HepG2 (cell line): ENCODE results near the gene TPI1. TPM values are rescaled to one million over a fixed set of nuclear protein-coding genes. Genes with fewer than 3 reads are reported as not detected.

ENCODE experiments used
- AGO2 ChIP-seq: fragments of 200-400 bp; formaldehyde crosslinking; optimal IDR thresholded peaks from 2 replicates; pipeline ENCODE3; 2017; ENCODE audit warnings: mild to moderate bottlenecking, low read depth, low read length, moderate library complexity
- BORCS8-MEF2B ChIP-seq: sonication (generic); formaldehyde crosslinking; IDR thresholded peaks from 2 replicates; pipeline ENCODE4 v1.8.0; 2022; ENCODE audit warnings: mild to moderate bottlenecking, missing genetic modification reagents
- BRF2 ChIP-seq: sonication (generic); formaldehyde crosslinking; IDR thresholded peaks from 2 replicates; pipeline ENCODE4 v1.8.1; 2022; ENCODE audit warnings: mild to moderate bottlenecking, missing genetic modification reagents
- CHCHD3 ChIP-seq: sonication (generic); formaldehyde crosslinking; IDR thresholded peaks from 2 replicates; pipeline ENCODE4 v1.8.0; 2022; ENCODE audit warnings: mild to moderate bottlenecking, missing genetic modification reagents, moderate library complexity
- EED ChIP-seq: sonication (generic); formaldehyde crosslinking; IDR thresholded peaks from 2 replicates; pipeline ENCODE4 v1.5.0; 2020; ENCODE audit warnings: mild to moderate bottlenecking, missing genetic modification reagents
- ETV6 ChIP-seq: sonication (generic); formaldehyde crosslinking; conservative IDR thresholded peaks from 2 replicates; pipeline ENCODE4 v1.4.0; 2020; ENCODE audit warnings: missing genetic modification reagents
- FOXA3 ChIP-seq: IDR thresholded peaks from 2 replicates; pipeline ENCODE4 v1.6.1; 2016; ENCODE audit warnings: missing genetic modification reagents, missing compliant biosample characterization
- FOXM1 ChIP-seq: sonication (generic); formaldehyde crosslinking; IDR thresholded peaks from 2 replicates; pipeline ENCODE4 v1.5.0; 2020; ENCODE audit warnings: missing genetic modification reagents
- HDAC2 ChIP-seq: sonication (generic); formaldehyde crosslinking; IDR thresholded peaks from 2 replicates; pipeline ENCODE4 v1.4.0; 2020; ENCODE audit warnings: missing genetic modification reagents
- HOXD1 ChIP-seq: sonication (generic); formaldehyde crosslinking; IDR thresholded peaks from 2 replicates; pipeline ENCODE4 v1.5.0; 2020; ENCODE audit warnings: missing genetic modification reagents
- IRX3 ChIP-seq: sonication (generic); formaldehyde crosslinking; IDR thresholded peaks from 2 replicates; pipeline ENCODE4 v1.8.1; 2023; ENCODE audit warnings: mild to moderate bottlenecking, low read depth, missing genetic modification reagents, borderline replicate concordance
- MIER2 ChIP-seq: IDR thresholded peaks from 2 replicates; pipeline ENCODE4 v1.6.1; 2016; ENCODE audit warnings: missing biosample characterization, missing genetic modification reagents
- NRL ChIP-seq: sonication (generic); formaldehyde crosslinking; IDR thresholded peaks from 2 replicates; pipeline ENCODE4 v1.5.0; 2020; ENCODE audit warnings: missing genetic modification reagents, mild to moderate bottlenecking, moderate library complexity, borderline replicate concordance
- POGK ChIP-seq: sonication (generic); formaldehyde crosslinking; conservative IDR thresholded peaks from 2 replicates; pipeline ENCODE4 v1.8.0; 2022; ENCODE audit warnings: mild to moderate bottlenecking, moderate library complexity, missing genetic modification reagents
- POLR2G ChIP-seq: fragments of 200-400 bp; formaldehyde crosslinking; IDR thresholded peaks from 2 replicates; pipeline ENCODE4 v1.6.1; 2018; ENCODE audit warnings: mild to moderate bottlenecking, low read depth, low read length, moderate library complexity
- RAD51 ChIP-seq: fragments of 450-650 bp; IDR thresholded peaks from 2 replicates; pipeline ENCODE4 v1.6.1; 2016; ENCODE audit warnings: borderline replicate concordance
- RFX3 ChIP-seq: IDR thresholded peaks from 2 replicates; pipeline ENCODE4 v1.6.1; 2016; ENCODE audit warnings: missing biosample characterization, missing genetic modification reagents
- SMAD1 ChIP-seq: sonication (generic); formaldehyde crosslinking; IDR thresholded peaks from 2 replicates; pipeline ENCODE4 v1.4.0; 2020; ENCODE audit warnings: missing genetic modification reagents, low read depth, mild to moderate bottlenecking, borderline replicate concordance
- SOX5 ChIP-seq: IDR thresholded peaks from 2 replicates; pipeline ENCODE4 v1.6.1; 2016; ENCODE audit warnings: borderline replicate concordance
- SP2 ChIP-seq: sonication (generic); formaldehyde crosslinking; IDR thresholded peaks from 2 replicates; pipeline ENCODE4 v1.5.1; 2020; ENCODE audit warnings: mild to moderate bottlenecking, missing genetic modification reagents
- SRY ChIP-seq: sonication (generic); formaldehyde crosslinking; IDR thresholded peaks from 2 replicates; pipeline ENCODE4 v1.8.0; 2022; ENCODE audit warnings: mild to moderate bottlenecking, missing genetic modification reagents
- TBP ChIP-seq: sonication (generic); formaldehyde crosslinking; IDR thresholded peaks from 2 replicates; pipeline ENCODE4 v1.5.0; 2020; ENCODE audit warnings: missing genetic modification reagents
- TOE1 ChIP-seq: sonication (generic); formaldehyde crosslinking; IDR thresholded peaks from 2 replicates; pipeline ENCODE4 v1.4.0; 2020; ENCODE audit warnings: mild to moderate bottlenecking, missing genetic modification reagents
- XBP1 ChIP-seq: sonication (generic); formaldehyde crosslinking; IDR thresholded peaks from 2 replicates; pipeline ENCODE4 v1.5.0; 2020; ENCODE audit warnings: missing genetic modification reagents
- YEATS4 ChIP-seq: sonication (generic); formaldehyde crosslinking; IDR thresholded peaks from 2 replicates; pipeline ENCODE4 v1.4.0; 2020; ENCODE audit warnings: missing genetic modification reagents, borderline replicate concordance
- ZNF207 ChIP-seq: fragments of 450-650 bp; IDR thresholded peaks from 2 replicates; pipeline ENCODE4 v1.6.1; 2016; ENCODE audit warnings: antibody characterized with exemption, borderline replicate concordance
- ZNF296 ChIP-seq: sonication (generic); formaldehyde crosslinking; conservative IDR thresholded peaks from 2 replicates; pipeline ENCODE4 v1.5.0; 2020; ENCODE audit warnings: mild to moderate bottlenecking, missing genetic modification reagents
- ZNF335 ChIP-seq: sonication (generic); formaldehyde crosslinking; IDR thresholded peaks from 2 replicates; pipeline ENCODE4 v1.4.0; 2020; ENCODE audit warnings: missing genetic modification reagents
- ZNF569 ChIP-seq: sonication (generic); formaldehyde crosslinking; IDR thresholded peaks from 2 replicates; pipeline ENCODE4 v1.5.0; 2020; ENCODE audit warnings: mild to moderate bottlenecking, missing genetic modification reagents, moderate library complexity, borderline replicate concordance
- ZNF614 ChIP-seq: IDR thresholded peaks from 2 replicates; pipeline ENCODE4 v1.6.1; 2018; ENCODE audit warnings: missing biosample characterization, missing genetic modification reagents, inconsistent platforms, borderline replicate concordance
- ZNF879 ChIP-seq: sonication (generic); formaldehyde crosslinking; IDR thresholded peaks from 2 replicates; pipeline ENCODE4 v1.8.1; 2023; ENCODE audit warnings: missing genetic modification reagents
- polyA plus RNA-seq, 8 experiments: library from polyadenylated mRNA; depleted of rRNA in 3 of 8; stranded (reverse) in 7 of 8; unstranded in 1 of 8; fragments of >200 nt; fragmentation: Illumina TruSeq in 4 of 8; extraction: Trizol in 4 of 8; gene quantifications; 2 replicates each; pipeline versions ENCODE4 v1.2.1 to v1.2.3, GENCODE V29; 2011 to 2016; ENCODE audit warnings: low read depth in 4 of 8, missing spikeins in 1 of 8, mixed read lengths in 1 of 8; ENCODE audit not compliant: insufficient read depth in 1 of 8
- total RNA-seq, 5 experiments: library from RNA; depleted of rRNA; stranded (reverse); fragments of >200 nt; fragmentation: Illumina TruSeq; extraction: Trizol; gene quantifications; 2 replicates each; pipeline ENCODE4 v1.2.3, GENCODE V29; 2016; ENCODE audit warnings: low read depth in 1 of 5

TPI1 gene
- total and polyA plus RNA-seq, 2 of the 13 experiments (the other 11 are each of a cell fraction or from before 2014, with no cell fraction given), result 945 to 2,535 TPM

- TF ChIP-seq YEATS4 (CRISPR knock-in tag) (peak; percentile 78), TBP (no peak), ETV6 (no peak), RAD51 (no peak), ZNF207 (no peak), SOX5 (no peak), HDAC2 (no peak), IRX3 (CRISPR knock-in tag) (no peak), AGO2 (peak; percentile 90), SP2 (CRISPR knock-in tag) (0 out of 2 replicates have a peak, but pooled peaks have one; percentile 18), TOE1 (CRISPR knock-in tag) (no peak), EED (CRISPR knock-in tag) (peak; percentile 85), SRY (peak; percentile 71), POLR2G (peak; percentile 80), POGK (CRISPR knock-in tag) (peak; percentile 69; the same call in 1 of the 2 replicates), ZNF296 (CRISPR knock-in tag) (peak; percentile 64; the same call in 1 of the 2 replicates), NRL (CRISPR knock-in tag) (no peak), MIER2 (CRISPR knock-in tag) (no peak), XBP1 (no peak), ZNF879 (CRISPR knock-in tag) (peak; percentile 95), CHCHD3 (CRISPR knock-in tag) (no peak), FOXM1 (CRISPR knock-in tag) (no peak), ZNF614 (CRISPR knock-in tag) (no peak), ZNF569 (no peak), ZNF335 (peak; percentile 44; the same call in 1 of the 2 replicates), SMAD1 (CRISPR knock-in tag) (peak; percentile 72; the same call in 1 of the 2 replicates), BORCS8-MEF2B (CRISPR knock-in tag) (peak; percentile 24; the same call in 1 of the 2 replicates), BRF2 (CRISPR knock-in tag) (no peak), FOXA3 (CRISPR knock-in tag) (no peak; the same call in 1 of the 2 replicates), RFX3 (no peak), HOXD1 (no peak)
Observed at GRCh38 chr12:6828781-6829535, 38.4 kb upstream of the TPI1 start (continued).
